Cardiac muscle cell (in vitro differentiated cells and primary cell): ENCODE data around the gene ORM2. TPM values are rescaled to one million over a fixed set of nuclear protein-coding genes. Genes with fewer than 3 reads are reported as not detected.

ENCODE experiments used
- DNase-seq, 2 donors: peaks; one replicate each; pipeline versions ENCODE4 v3.0.0 to v3.0.0-alpha.2; 2010 to 2017; ENCODE audit warnings: low read depth in 1 of 2, low spot score in 1 of 2
- H3K27ac ChIP-seq: fragments of 200-600 bp; sonication (generic); 2 replicates; pipeline ENCODE4 v1.5.1; 2016
- H3K27me3 ChIP-seq: fragments of 200-600 bp; sonication (generic); 2 replicates; pipeline ENCODE4 v1.6.0; 2016; ENCODE audit warnings: control low read depth
- H3K36me3 ChIP-seq: fragments of 200-600 bp; sonication (generic); 2 replicates; pipeline ENCODE4 v1.5.1; 2016; ENCODE audit warnings: control low read depth
- H3K4me1 ChIP-seq: fragments of 200-600 bp; sonication (generic); 2 replicates; pipeline ENCODE4 v1.8.1; 2017; ENCODE audit warnings: low read depth, mild to moderate bottlenecking, mixed run types
- H3K4me3 ChIP-seq: fragments of 200-600 bp; sonication (generic); 2 replicates; pipeline ENCODE4 v1.5.1; 2016; ENCODE audit warnings: mild to moderate bottlenecking
- H3K9me3 ChIP-seq: fragments of 200-600 bp; sonication (generic); 2 replicates; pipeline ENCODE4 v1.5.1; 2017; ENCODE audit warnings: low read depth, mild to moderate bottlenecking, control low read depth
- polyA plus RNA-seq: library from polyadenylated mRNA; unstranded; fragments of >200 nt; fragmentation: Nextera tagmentation; extraction: Ambion mirVana; gene quantifications from 2 replicates; pipeline ENCODE4 v1.2.1, GENCODE V29; 2016
- total RNA-seq: library from RNA; depleted of rRNA; stranded (reverse); fragments of >200 nt; gene quantifications from 2 replicates; pipeline ENCODE4 v1.2.3, GENCODE V29; 2016
- TF ChIP-seq, protein P1 (sequence below): IDR thresholded peaks from 2 replicates; pipeline ENCODE4 v1.5.1; 2012; ENCODE audit warnings: low read depth, mild to moderate bottlenecking, low read length

Gene ORM2
- total and polyA plus RNA-seq, 2 experiments from 2014 or later = not detected

DNA sequence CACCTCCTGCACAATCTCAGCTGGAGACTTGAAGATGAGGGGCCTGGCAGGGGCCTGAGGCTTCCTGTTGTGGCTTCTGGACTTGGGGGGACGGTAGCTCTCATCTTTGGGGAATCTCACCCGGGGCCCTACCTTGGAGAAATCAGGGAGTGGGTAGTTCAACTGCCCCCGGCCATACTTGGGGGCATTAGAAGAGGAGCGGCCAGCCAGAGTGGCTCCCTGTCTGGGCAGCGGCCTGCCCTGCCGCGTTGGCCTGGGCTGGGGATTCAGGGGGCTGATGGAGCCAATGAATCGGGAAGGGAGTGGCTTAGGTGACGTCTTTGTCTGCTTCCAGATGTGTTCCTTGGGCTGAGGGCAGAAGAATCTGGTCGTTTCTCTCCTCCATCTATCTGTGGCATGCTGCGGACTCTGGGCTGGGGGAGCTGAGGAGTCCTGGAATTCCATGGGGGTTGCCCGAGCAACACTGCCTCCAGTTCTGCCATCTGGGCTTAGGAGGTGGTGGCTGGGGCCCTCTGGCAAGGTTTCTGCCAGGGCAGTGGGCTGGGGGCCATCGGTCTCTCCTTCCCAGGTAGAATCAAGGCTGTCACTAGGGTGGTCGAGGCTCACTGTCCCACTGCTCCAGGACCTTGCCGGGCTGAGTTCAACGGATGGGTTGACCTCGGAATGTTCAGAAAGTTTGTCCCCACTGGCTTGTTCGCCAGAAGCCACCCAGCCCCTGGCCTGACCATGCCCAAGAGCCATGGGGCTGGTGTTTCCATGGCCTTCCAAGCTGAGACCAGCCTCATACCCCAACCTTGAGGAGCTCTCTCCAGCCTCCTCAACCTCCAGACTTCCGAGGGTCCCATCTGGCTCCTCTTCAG, 47.1 kb downstream of the ORM2 start:
- TF ChIP-seq, protein P1, sequence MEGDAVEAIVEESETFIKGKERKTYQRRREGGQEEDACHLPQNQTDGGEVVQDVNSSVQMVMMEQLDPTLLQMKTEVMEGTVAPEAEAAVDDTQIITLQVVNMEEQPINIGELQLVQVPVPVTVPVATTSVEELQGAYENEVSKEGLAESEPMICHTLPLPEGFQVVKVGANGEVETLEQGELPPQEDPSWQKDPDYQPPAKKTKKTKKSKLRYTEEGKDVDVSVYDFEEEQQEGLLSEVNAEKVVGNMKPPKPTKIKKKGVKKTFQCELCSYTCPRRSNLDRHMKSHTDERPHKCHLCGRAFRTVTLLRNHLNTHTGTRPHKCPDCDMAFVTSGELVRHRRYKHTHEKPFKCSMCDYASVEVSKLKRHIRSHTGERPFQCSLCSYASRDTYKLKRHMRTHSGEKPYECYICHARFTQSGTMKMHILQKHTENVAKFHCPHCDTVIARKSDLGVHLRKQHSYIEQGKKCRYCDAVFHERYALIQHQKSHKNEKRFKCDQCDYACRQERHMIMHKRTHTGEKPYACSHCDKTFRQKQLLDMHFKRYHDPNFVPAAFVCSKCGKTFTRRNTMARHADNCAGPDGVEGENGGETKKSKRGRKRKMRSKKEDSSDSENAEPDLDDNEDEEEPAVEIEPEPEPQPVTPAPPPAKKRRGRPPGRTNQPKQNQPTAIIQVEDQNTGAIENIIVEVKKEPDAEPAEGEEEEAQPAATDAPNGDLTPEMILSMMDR = no peak
- Histone ChIP-seq H3K27me3 (no peaks in the 10 kb centered on the region), H3K27ac (no peak overlapping the region), H3K36me3 (peaks cover 13% of the 10 kb centered on the region), H3K4me1 (no peaks in the 10 kb centered on the region), H3K9me3 (no peaks in the 10 kb centered on the region), H3K4me3 (no peak overlapping the region)
- DNase-seq = no peak

DNA sequence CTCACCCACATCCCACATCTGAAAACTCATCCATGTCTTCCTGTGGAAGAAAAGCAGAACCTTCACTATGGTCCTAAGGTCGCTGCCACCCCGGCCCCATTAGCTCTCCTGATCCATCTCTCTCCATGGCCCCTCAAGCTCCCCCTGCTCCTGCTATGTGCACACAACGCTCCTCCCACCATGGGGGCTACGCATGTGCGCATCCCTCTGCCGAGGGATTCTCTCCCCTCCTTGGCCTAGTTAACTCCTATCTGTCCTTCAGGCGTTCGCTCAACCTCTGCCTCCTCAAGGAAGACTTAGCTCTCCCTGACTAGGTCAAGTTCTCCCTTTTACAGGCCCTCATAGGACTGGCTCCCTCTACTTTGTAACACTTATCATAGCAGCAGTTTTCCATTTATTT, 48.3 kb downstream of the ORM2 start:
- Histone ChIP-seq H3K4me3 (no peak overlapping the region), H3K4me1 (peaks cover 11% of the 10 kb centered on the region), H3K9me3 (no peaks in the 10 kb centered on the region), H3K27ac (no peak overlapping the region), H3K27me3 (no peaks in the 10 kb centered on the region), H3K36me3 (peaks cover 13% of the 10 kb centered on the region)
- DNase-seq = no peak
- TF ChIP-seq, protein P1 = no peak

DNA sequence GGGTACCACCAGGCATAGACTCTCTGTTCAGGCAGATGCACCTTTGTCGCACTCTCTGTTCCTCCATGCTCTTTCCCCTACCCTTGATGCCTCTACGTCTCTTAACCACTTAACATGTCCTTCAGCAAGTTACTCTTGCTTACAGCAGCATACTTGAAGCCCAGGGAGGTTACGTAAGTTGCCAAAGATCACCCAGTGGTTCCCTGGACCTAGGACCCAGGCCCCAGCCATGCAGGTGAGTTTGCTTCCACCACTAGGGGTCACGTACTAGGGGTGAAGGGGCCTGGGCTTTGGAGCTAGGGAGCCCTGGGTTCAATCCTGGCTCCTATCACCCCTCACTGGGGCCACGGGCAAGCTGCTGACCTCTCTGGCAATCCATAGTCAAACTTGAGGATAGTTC, 49.2 kb downstream of the ORM2 start:
- TF ChIP-seq, protein P1 = no peak

More for the DNA sequence above, 49.2 kb downstream of the ORM2 start:
- no peak for DNase-seq
- Histone ChIP-seq H3K9me3 (no peaks in the 10 kb centered on the region), H3K4me3 (no peak overlapping the region), H3K36me3 (peaks cover 13% of the 10 kb centered on the region), H3K4me1 (peaks cover 20% of the 10 kb centered on the region), H3K27me3 (no peaks in the 10 kb centered on the region), H3K27ac (no peak overlapping the region)

Other genes starting within 250 kb of the ORM2 start
- gene KIF12, start 230.6 kb upstream of the ORM2 start, total RNA-seq = 0.04 and 1.1 TPM in 2 replicates
- gene KIF12, start 230.6 kb upstream of the ORM2 start, polyA plus RNA-seq = 0.64 and 1.6 TPM in 2 replicates
- gene COL27A1, start 174.3 kb upstream of the ORM2 start, total RNA-seq = 19.2 and 19.3 TPM in 2 replicates
- gene COL27A1, start 174.3 kb upstream of the ORM2 start, polyA plus RNA-seq = 12.2 and 13.4 TPM in 2 replicates
- not detected in 2 replicates for gene ORM1, start 6.8 kb upstream of the ORM2 start, total RNA-seq
- gene ORM1, start 6.8 kb upstream of the ORM2 start, polyA plus RNA-seq = 0.75 TPM in 1 of 2 replicates, not detected in the other
- gene AKNA, start 58.1 kb downstream of the ORM2 start, total RNA-seq = 20.6 and 25.2 TPM in 2 replicates
- gene AKNA, start 58.1 kb downstream of the ORM2 start, polyA plus RNA-seq = 5.7 and 10.1 TPM in 2 replicates
- 7.3 and 12.5 TPM in 2 replicates for gene WHRN, start 175.6 kb downstream of the ORM2 start, total RNA-seq
- gene WHRN, start 175.6 kb downstream of the ORM2 start, polyA plus RNA-seq = 10.8 and 12.8 TPM in 2 replicates